Esophagus (tissue), 2 donors: ENCODE results near the gene DUSP22. TPM values are rescaled to one million over a fixed set of nuclear protein-coding genes. Genes with fewer than 3 reads are reported as not detected.

Source experiments
- H3K27ac ChIP-seq, 2 donors: one replicate each; pipeline ENCODE4 v1.5.1; 2013; ENCODE audit warnings: low read depth in 2 of 2, mild to moderate bottlenecking in 2 of 2, inconsistent platforms in 1 of 2, low read length in 1 of 2, moderate library complexity in 1 of 2
- H3K27me3 ChIP-seq, 2 donors: one replicate each; pipeline ENCODE4 v1.6.1; 2013; ENCODE audit warnings: low read length in 2 of 2, control low read depth in 1 of 2, mild to moderate bottlenecking in 1 of 2; ENCODE audit not compliant: insufficient read depth in 2 of 2, control insufficient read depth in 1 of 2
- H3K36me3 ChIP-seq, 2 donors: one replicate each; pipeline ENCODE4 v1.6.1; 2013; ENCODE audit warnings: low read length in 1 of 2; ENCODE audit not compliant: control insufficient read depth in 2 of 2, insufficient read depth in 2 of 2
- H3K4me1 ChIP-seq, 2 donors: one replicate each; pipeline ENCODE4 v1.6.1; 2013; ENCODE audit warnings: low read length in 1 of 2; ENCODE audit not compliant: control insufficient read depth in 2 of 2, insufficient read depth in 2 of 2
- H3K4me3 ChIP-seq, 2 donors: one replicate each; pipeline ENCODE4 v1.5.1; 2013; ENCODE audit warnings: low read length in 2 of 2, mild to moderate bottlenecking in 2 of 2, low read depth in 1 of 2, moderate library complexity in 1 of 2
- H3K9me3 ChIP-seq, 2 donors: one replicate each; pipeline ENCODE4 v1.6.1; 2013; ENCODE audit warnings: mild to moderate bottlenecking in 2 of 2, low read depth in 1 of 2, low read length in 1 of 2, moderate library complexity in 1 of 2; ENCODE audit not compliant: control insufficient read depth in 2 of 2, insufficient read depth in 1 of 2
- WGBS, 2 donors: extraction: QIAGEN DNeasy Blood & Tissue Kit; methylation state at CpG; one replicate each; pipeline ENCODE4 v1.1.7; 2013; 5-methylcytosine and 5-hydroxymethylcytosine counted together
- polyA plus RNA-seq, 2 donors: library from polyadenylated mRNA; stranded (reverse); fragments of 200-250 nt; gene quantifications; one replicate each; pipeline ENCODE4 v1.2.3, GENCODE V29; 2013
- donor health status: healthy with polysubstance abuse.
- donor health status: Bipolar disorder and iron deficiency.

Gene DUSP22
- polyA plus RNA-seq, 2 donors, result 37.4 to 55.3 TPM

GRCh38 chr6:301526-301925 is 9.2 kb downstream of the DUSP22 start:
- Histone ChIP-seq H3K27me3 (no peaks in the 10 kb centered on the region), H3K4me1 (peaks cover 8 to 13% of the 10 kb centered on the region in 2 donors), H3K36me3 (peaks cover 0 to 5% of the 10 kb centered on the region in 2 donors), H3K27ac (no peak overlapping the region), H3K4me3 (no peak overlapping the region), H3K9me3 (peaks cover 5 to 16% of the 10 kb centered on the region in 2 donors)
- 87 to 89% methylated on average over 8 of the region's 8 CpGs for WGBS, 2 donors

DNA sequence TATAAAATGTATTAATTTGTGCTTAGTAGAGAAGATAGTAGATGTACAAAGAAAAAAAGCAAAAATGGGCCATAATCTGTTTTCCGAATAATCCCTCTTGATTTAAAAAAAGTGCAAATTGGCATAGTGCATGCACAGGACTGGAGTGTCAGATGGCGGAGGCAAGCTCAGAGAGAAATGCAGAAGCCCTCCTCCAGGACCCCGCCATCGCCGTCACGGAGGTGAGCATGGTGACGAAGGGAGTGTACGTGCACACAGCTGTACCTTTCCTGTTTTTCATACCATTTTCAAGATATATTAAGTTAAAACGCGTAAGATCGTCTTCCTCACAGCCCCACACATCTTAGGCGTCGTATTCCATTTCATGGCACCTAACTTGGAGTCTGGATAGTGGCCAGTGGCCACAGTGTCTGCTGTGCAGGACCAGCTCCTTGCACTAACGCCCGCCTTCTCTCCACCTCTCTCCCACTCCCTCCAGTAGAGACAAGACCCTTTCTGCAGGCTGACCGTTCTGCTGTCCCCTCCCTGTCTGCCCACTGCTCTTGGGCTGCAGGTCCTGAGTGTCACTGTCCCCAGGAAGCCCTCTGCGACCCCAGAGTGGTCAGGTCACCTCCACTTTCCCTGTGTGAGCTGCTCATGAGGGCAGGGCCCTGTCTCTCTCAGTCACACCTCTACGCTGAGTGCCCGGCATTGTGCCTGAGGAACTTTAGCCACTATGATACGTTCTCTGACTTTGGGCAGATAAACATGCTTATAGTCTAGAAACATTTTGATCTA is 9.8 kb downstream of the DUSP22 start:
- Histone ChIP-seq H3K27me3 (no peaks in the 10 kb centered on the region), H3K4me1 (peaks cover 9 to 10% of the 10 kb centered on the region in 2 donors), H3K36me3 (peaks cover 0 to 9% of the 10 kb centered on the region in 2 donors), H3K9me3 (peaks cover 5 to 12% of the 10 kb centered on the region in 2 donors), H3K27ac (no peak overlapping the region), H3K4me3 (no peak overlapping the region)
- WGBS, 2 donors, result 90 to 92% methylated on average over 20 of the region's 20 CpGs

DNA sequence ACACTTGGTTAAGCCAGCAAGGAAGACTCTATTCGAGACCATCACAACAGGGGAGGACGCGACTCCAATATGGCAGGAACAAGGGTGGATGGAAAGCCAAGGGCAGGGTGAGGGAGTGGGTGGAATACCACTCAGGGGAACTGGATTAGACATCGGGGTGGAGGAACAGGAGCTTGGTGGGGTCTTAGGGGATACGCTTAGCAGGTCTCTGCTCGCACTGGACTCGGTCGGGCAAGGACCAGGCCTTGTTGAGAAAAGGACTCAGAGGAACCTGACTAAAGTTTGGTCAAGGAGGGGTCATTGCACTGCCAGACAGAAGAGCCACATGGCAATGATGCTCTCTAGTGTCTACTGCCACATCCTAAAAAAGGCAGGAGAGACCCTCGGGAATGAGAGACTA is 10.5 kb downstream of the DUSP22 start:
- H3K4me1 ChIP-seq, result peaks cover 9% of the 10 kb centered on the region in 2 donors
- peaks cover 0 to 9% of the 10 kb centered on the region in 2 donors for H3K36me3 ChIP-seq
- WGBS, 2 donors, result 92 to 94% methylated on average over 9 of the region's 9 CpGs
- no peak overlapping the region for H3K27ac ChIP-seq
- H3K9me3 ChIP-seq, result peaks cover 5 to 12% of the 10 kb centered on the region in 2 donors
- H3K27me3 ChIP-seq, result no peaks in the 10 kb centered on the region
- no peak overlapping the region for H3K4me3 ChIP-seq

DNA sequence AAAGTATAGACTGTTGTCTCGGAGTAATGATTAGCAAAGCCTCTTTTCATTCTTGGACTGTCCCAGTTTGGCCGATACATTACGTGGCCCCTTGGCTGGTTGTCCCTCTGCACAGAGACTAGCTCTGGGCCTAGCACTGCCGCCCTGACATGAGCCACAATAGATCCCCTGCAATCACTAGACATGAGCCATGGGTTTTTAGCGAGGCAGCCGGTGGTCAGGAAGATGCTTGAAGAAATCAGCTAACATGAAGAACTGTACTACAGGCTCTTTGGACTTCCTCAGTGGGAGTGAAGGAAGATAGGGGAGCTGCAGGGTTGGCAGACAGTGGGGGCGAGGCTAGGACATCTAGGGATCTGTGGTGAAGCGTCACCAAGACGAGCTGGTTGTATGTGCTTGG is 11.0 kb downstream of the DUSP22 start:
- Histone ChIP-seq H3K36me3 (peaks cover 0 to 9% of the 10 kb centered on the region in 2 donors), H3K27ac (no peak overlapping the region), H3K4me1 (peaks cover 8 to 9% of the 10 kb centered on the region in 2 donors), H3K27me3 (no peaks in the 10 kb centered on the region), H3K9me3 (peaks cover 5 to 12% of the 10 kb centered on the region in 2 donors), H3K4me3 (no peak overlapping the region)
- WGBS, 2 donors, result 91 to 93% methylated on average over 9 of the region's 9 CpGs

DNA sequence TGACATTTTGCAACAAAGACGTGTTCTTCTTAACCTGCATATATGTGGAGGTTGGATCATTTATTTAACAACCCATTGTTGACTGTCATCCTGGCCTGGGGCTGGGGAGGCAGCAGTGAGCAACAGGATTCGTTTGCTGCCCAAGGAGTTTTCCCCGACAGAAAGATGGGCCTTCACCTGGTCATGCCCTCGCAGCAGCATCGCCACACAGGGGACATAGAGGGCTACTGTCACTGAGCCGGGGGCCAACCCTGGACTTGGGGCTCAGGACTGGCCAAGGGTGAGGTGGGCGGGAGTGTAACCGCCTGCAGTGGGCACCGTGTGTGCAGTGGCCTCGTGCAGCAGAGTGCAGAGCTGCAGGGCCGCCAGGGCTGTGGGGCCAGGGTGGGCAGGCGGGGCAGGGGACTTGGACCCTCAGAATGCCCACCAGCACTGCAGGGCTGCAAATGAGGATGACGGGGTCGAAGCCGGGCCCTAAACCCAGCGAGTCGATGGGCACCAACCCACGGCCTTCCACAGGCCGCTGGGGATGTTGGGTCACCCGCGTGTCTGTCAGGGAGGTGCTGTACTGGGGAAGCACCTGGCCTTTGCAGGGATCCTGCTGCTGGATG is 11.8 kb downstream of the DUSP22 start:
- Histone ChIP-seq H3K36me3 (peaks cover 0 to 11% of the 10 kb centered on the region in 2 donors), H3K27ac (no peak overlapping the region), H3K27me3 (no peaks in the 10 kb centered on the region), H3K4me3 (no peak overlapping the region), H3K9me3 (peaks cover 5 to 12% of the 10 kb centered on the region in 2 donors), H3K4me1 (peaks cover 8 to 9% of the 10 kb centered on the region in 2 donors)
- 89 to 91% methylated on average over 21 of the region's 21 CpGs for WGBS, 2 donors

GRCh38 chr6:304833-305370 is 12.6 kb downstream of the DUSP22 start:
- 79 to 81% methylated on average over 8 of the region's 8 CpGs for WGBS, 2 donors
- Histone ChIP-seq H3K27me3 (no peaks in the 10 kb centered on the region), H3K27ac (no peak overlapping the region), H3K4me1 (peaks cover 8 to 9% of the 10 kb centered on the region in 2 donors), H3K4me3 (no peak overlapping the region), H3K9me3 (peaks cover 5 to 12% of the 10 kb centered on the region in 2 donors), H3K36me3 (peaks cover 0 to 11% of the 10 kb centered on the region in 2 donors)

DNA sequence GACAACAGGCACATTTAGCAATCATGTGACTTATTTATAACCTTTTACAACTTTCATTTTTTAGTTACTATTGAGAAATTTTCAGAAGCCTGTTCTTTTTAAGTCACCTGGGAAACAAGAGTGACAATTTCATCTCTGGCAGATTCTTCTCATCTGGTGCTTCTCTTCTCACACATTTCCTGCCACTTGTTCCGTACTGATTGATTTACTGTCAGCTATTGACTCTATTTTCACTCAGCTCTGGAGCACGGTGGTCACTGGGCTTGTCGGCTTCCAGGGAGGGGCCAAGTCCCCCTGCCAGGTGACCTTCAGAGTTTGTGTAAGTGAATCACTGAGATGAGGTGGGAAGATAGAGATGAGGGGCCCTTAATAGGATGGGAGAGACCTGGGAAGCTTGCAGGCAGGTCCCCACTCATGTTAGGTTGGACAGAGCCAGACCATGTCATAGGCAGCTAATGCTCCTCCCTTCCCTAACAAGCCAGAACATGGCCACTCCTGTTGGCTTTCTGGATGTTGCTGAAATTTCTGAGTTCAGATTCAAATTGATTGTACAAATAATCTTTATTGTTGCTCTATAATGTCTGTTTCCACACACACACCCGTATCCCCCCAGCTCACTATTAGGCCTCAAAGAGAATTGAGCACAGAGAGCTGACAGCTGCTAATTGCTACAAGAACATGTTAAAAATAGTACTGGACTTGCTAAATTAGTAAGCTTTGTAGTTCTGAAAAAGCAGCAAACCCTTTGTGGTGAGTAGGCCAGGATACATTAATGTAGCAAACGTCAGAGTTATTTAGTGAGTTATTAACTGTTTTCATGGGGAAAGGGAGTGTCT is 13.3 kb downstream of the DUSP22 start:
- Histone ChIP-seq H3K9me3 (peaks cover 5 to 12% of the 10 kb centered on the region in 2 donors), H3K4me1 (peaks cover 8% of the 10 kb centered on the region in 2 donors), H3K27me3 (no peaks in the 10 kb centered on the region), H3K4me3 (no peak overlapping the region), H3K27ac (no peak overlapping the region), H3K36me3 (peaks cover 0 to 11% of the 10 kb centered on the region in 2 donors)
- 56 to 71% methylated on average over 5 of the region's 5 CpGs for WGBS, 2 donors

- peaks cover 4% of the 10 kb centered on the region in 2 donors for H3K4me1 ChIP-seq
- WGBS, 2 donors, result 79 to 86% methylated on average over 8 of the region's 8 CpGs
- H3K36me3 ChIP-seq, result peaks cover 0 to 11% of the 10 kb centered on the region in 2 donors
- H3K9me3 ChIP-seq, result peaks cover 5 to 12% of the 10 kb centered on the region in 2 donors
- H3K27ac ChIP-seq, result no peak overlapping the region
- no peak overlapping the region for H3K4me3 ChIP-seq
- H3K27me3 ChIP-seq, result no peaks in the 10 kb centered on the region
Observed at GRCh38 chr6:306641-307061, 14.4 kb downstream of the DUSP22 start.
